Measurements from ENCODE around the gene TBXT.

GRCh38 chr6:166156942-166157341 is 10.7 kb downstream of the TBXT start:
- TF ChIP-seq POLR2A (IDR thresholded peaks at IDR 0.05) = no peak
- TF ChIP-seq CTCF (IDR thresholded peaks at IDR 0.05) = peak in 8 of 12 donors; percentile 13 to 52 (median 40)
